Measurements from ENCODE around the gene CCNI. TPM values are rescaled to one million over a fixed set of nuclear protein-coding genes. Genes with fewer than 3 reads are reported as not detected.

Gene CCNI
- total RNA-seq, 1 experiment from 2014 or later = 240 TPM

- H4K91ac ChIP-seq (ENCODE audit: insufficient read length, low read depth, low read length) = no peak overlapping the region
- H3K9me3 Mint-ChIP-seq = no peaks in the 10 kb centered on the region
- H2BK20ac ChIP-seq (ENCODE audit: low read depth, low read length, poor library complexity, severe bottlenecking) = no peak overlapping the region
- H2BK120ac ChIP-seq (ENCODE audit: low read depth, low read length, poor library complexity, severe bottlenecking) = no peak overlapping the region
- peaks cover 9 to 10% of the 10 kb centered on the region in 2 experiments; a peak in 3 of 4 replicates for H3K4me1 Mint-ChIP-seq
- H4K5ac ChIP-seq (ENCODE audit: insufficient read length, low read depth, low read length) = no peak overlapping the region
- H3K27ac ChIP-seq (ENCODE audit: insufficient read length, low read depth, low read length) = no peak overlapping the region
- no peak overlapping the region for H3T11ph ChIP-seq (ENCODE audit: low read length)
- TF ChIP-seq, protein P1, sequence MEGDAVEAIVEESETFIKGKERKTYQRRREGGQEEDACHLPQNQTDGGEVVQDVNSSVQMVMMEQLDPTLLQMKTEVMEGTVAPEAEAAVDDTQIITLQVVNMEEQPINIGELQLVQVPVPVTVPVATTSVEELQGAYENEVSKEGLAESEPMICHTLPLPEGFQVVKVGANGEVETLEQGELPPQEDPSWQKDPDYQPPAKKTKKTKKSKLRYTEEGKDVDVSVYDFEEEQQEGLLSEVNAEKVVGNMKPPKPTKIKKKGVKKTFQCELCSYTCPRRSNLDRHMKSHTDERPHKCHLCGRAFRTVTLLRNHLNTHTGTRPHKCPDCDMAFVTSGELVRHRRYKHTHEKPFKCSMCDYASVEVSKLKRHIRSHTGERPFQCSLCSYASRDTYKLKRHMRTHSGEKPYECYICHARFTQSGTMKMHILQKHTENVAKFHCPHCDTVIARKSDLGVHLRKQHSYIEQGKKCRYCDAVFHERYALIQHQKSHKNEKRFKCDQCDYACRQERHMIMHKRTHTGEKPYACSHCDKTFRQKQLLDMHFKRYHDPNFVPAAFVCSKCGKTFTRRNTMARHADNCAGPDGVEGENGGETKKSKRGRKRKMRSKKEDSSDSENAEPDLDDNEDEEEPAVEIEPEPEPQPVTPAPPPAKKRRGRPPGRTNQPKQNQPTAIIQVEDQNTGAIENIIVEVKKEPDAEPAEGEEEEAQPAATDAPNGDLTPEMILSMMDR (conservative IDR thresholded peaks at IDR 0.05) = no peak
- peaks cover 20% of the 10 kb centered on the region; the same call in 1 of the 2 replicates for H3K79me2 ChIP-seq (ENCODE audit: insufficient read depth, low read length)
- no peak for DNase-seq
- H3K9me3 ChIP-seq (ENCODE audit: control insufficient read depth, low read depth, low read length) = no peaks in the 10 kb centered on the region
- H3K4me1 ChIP-seq (ENCODE audit: insufficient read depth, low read length) = peaks cover under 1% of the 10 kb centered on the region; the same call in 1 of the 2 replicates
- H3K36me3 Mint-ChIP-seq (ENCODE audit: insufficient read depth in 1 of 3, low read depth in 3 of 3) = peaks cover 20 to 57% (median 52%) of the 10 kb centered on the region in 3 experiments; a peak in 6 of 7 replicates
- no peak overlapping the region for H3K14ac ChIP-seq (ENCODE audit: insufficient read depth, low read length)
- H3K27me3 Mint-ChIP-seq (ENCODE audit: low read depth) = no peaks in the 10 kb centered on the region
- no peaks in the 10 kb centered on the region for H3K23me2 ChIP-seq (ENCODE audit: insufficient read length, low read depth, low read length, poor library complexity, severe bottlenecking)
- no peak overlapping the region for H3K9ac ChIP-seq (ENCODE audit: extremely low read depth, insufficient read length, low read length)
- H2BK12ac ChIP-seq (ENCODE audit: insufficient read length, low read depth, low read length) = no peak overlapping the region
- H3K56ac ChIP-seq (ENCODE audit: insufficient read length, low read depth, low read length) = no peak overlapping the region
- H2AFZ ChIP-seq (ENCODE audit: low read length) = no peak overlapping the region
- H2AK5ac ChIP-seq (ENCODE audit: insufficient read length, low read length) = no peak overlapping the region
- no peak overlapping the region for H3K4me2 ChIP-seq (ENCODE audit: insufficient read depth, insufficient read length, low read length)
- no peak overlapping the region for H3K4ac ChIP-seq (ENCODE audit: low read depth, low read length)
- no peak overlapping the region for H3K18ac ChIP-seq (ENCODE audit: insufficient read length, low read depth, low read length)
- H4K20me1 ChIP-seq (ENCODE audit: control insufficient read depth, insufficient read depth, insufficient read length) = no peaks in the 10 kb centered on the region
- H3K23ac ChIP-seq (ENCODE audit: insufficient read length, low read depth, low read length) = no peak overlapping the region
- no peak overlapping the region for H4K8ac ChIP-seq (replicated peaks; ENCODE audit: insufficient read length, low read depth, low read length)
- H3K27ac Mint-ChIP-seq = peak overlapping the region in 1 of 3 experiments; percentile 18; a peak in 1 of 7 replicates
- H2BK15ac ChIP-seq (ENCODE audit: low read depth, low read length) = no peak overlapping the region
- no CpG with 5 or more reads among the region's 1 CpG for WGBS (ENCODE audit: extremely low coverage, insufficient read length, low lambda C conversion rate)
- H3K79me1 ChIP-seq (ENCODE audit: insufficient read depth, low read depth, low read length, poor library complexity, severe bottlenecking) = peaks cover 17% of the 10 kb centered on the region
- no peak overlapping the region for H3K4me3 Mint-ChIP-seq
- H3K27me3 ChIP-seq (ENCODE audit: insufficient read depth, low read length) = no peaks in the 10 kb centered on the region
- H2BK5ac ChIP-seq (ENCODE audit: insufficient read length, low read length) = no peak overlapping the region
Observed at GRCh38 chr4:77065382-77065781, 10.4 kb downstream of the CCNI start.
